ENCODE data around the gene RND3.

The RND3 gene

GRCh38 chr2:150485114-150485870 is 2.2 kb downstream of the RND3 start:
- no peaks in the 10 kb centered on the region for H3K9me3 ChIP-seq
- H3K4me1 ChIP-seq (ENCODE audit: control insufficient read depth in 1 of 2, insufficient read depth in 1 of 2, low read depth in 1 of 2, low read length in 1 of 2) = no peaks in the 10 kb centered on the region
- H3K27ac ChIP-seq = no peak overlapping the region
- peaks cover 87% of the 10 kb centered on the region for H3K27me3 ChIP-seq
- no peaks in the 10 kb centered on the region for H3K36me3 ChIP-seq
- H3K4me3 ChIP-seq (ENCODE audit: low read depth in 1 of 2, low read length in 1 of 2) = no peak overlapping the region
- TF ChIP-seq CTCF (IDR thresholded peaks at IDR 0.05) = no peak

- Histone ChIP-seq H3K4me1 (ENCODE audit: control insufficient read depth in 1 of 2, insufficient read depth in 1 of 2, low read depth in 1 of 2, low read length in 1 of 2) (no peaks in the 10 kb centered on the region), H3K4me3 (ENCODE audit: low read depth in 1 of 2, low read length in 1 of 2) (no peak overlapping the region), H3K9me3 (no peaks in the 10 kb centered on the region), H3K27ac (no peak overlapping the region), H3K27me3 (peaks cover 79% of the 10 kb centered on the region), H3K36me3 (no peaks in the 10 kb centered on the region)
- no peak for TF ChIP-seq CTCF (IDR thresholded peaks at IDR 0.05)
These were observed 2.9 kb downstream of the RND3 start for GRCh38 chr2:150484461-150485021.

- no peak for TF ChIP-seq CTCF (IDR thresholded peaks at IDR 0.05)
- H3K4me1 ChIP-seq (ENCODE audit: control insufficient read depth in 1 of 2, insufficient read depth in 1 of 2, low read depth in 1 of 2, low read length in 1 of 2) = no peaks in the 10 kb centered on the region
- peaks cover 74% of the 10 kb centered on the region for H3K27me3 ChIP-seq
- H3K9me3 ChIP-seq = no peaks in the 10 kb centered on the region
- no peak overlapping the region for H3K4me3 ChIP-seq (ENCODE audit: low read depth in 1 of 2, low read length in 1 of 2)
- H3K27ac ChIP-seq = no peak overlapping the region
- H3K36me3 ChIP-seq = no peaks in the 10 kb centered on the region
These were observed 3.5 kb downstream of the RND3 start for GRCh38 chr2:150484006-150484405.

DNA sequence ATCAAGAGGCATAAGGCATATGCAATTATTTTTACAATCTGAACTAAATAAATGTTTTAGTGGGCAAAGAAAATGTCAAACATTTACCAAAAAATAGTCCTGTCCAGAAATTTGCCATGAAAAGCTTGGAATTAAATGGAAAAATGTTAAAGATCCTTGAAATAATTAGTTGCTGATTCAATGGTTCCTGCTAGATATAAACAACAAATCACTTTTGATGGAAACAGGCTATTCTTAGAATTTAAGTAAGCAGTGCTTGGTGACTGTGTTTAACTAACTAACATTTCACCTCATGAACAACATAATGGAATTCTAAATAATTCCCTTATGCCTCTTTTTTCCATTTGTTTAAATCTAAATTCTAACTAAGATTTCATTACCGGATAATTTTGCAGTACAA is 3.9 kb downstream of the RND3 start:
- Histone ChIP-seq H3K36me3 (no peaks in the 10 kb centered on the region), H3K27me3 (peaks cover 69% of the 10 kb centered on the region), H3K4me1 (ENCODE audit: control insufficient read depth in 1 of 2, insufficient read depth in 1 of 2, low read depth in 1 of 2, low read length in 1 of 2) (no peaks in the 10 kb centered on the region), H3K4me3 (ENCODE audit: low read depth in 1 of 2, low read length in 1 of 2) (no peak overlapping the region), H3K9me3 (no peaks in the 10 kb centered on the region), H3K27ac (no peak overlapping the region)
- TF ChIP-seq CTCF (IDR thresholded peaks at IDR 0.05) = no peak

DNA sequence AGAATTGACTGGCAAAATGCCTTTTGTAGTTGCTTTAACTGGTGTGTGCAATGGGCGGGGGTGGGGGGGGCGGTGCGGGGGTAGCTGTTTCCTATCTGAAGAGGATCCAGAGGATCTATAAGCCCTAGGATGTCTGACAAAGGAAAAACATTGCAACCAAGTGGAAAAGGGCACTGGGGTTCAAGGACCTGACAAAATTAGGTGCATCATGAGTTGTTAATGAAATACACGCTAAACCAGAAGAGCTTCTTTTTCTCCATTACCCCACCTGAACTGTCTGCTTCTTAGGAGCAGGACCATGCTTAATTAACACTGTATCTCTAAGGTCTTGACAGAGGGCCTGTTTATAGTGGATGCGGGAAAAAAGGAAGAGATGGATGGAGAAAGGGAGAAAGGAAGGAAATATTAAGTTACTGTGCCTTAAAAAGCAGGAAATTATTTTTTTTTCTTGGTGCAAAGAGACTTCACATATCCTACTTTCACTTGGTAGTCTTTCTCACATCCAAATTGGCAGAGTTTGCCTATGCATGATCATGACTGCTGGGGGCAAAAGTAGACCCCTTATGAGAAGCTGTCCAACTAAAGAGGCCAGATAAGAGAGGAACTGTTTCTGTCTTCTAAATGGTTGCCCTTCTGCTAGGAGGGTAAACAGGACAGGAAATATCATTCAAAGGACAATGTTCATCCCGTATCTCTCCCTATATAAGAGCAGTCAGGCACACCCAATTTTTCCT is 4.6 kb downstream of the RND3 start:
- no peaks in the 10 kb centered on the region for H3K9me3 ChIP-seq
- H3K4me3 ChIP-seq (ENCODE audit: low read depth in 1 of 2, low read length in 1 of 2) = no peak overlapping the region
- TF ChIP-seq CTCF (IDR thresholded peaks at IDR 0.05) = no peak
- H3K27ac ChIP-seq = no peak overlapping the region
- peaks cover 62% of the 10 kb centered on the region for H3K27me3 ChIP-seq
- no peaks in the 10 kb centered on the region for H3K4me1 ChIP-seq (ENCODE audit: control insufficient read depth in 1 of 2, insufficient read depth in 1 of 2, low read depth in 1 of 2, low read length in 1 of 2)
- no peaks in the 10 kb centered on the region for H3K36me3 ChIP-seq
